GM12878 (cell line): ENCODE measurements around the gene PC. TPM values are rescaled to one million over a fixed set of nuclear protein-coding genes. Genes with fewer than 3 reads are reported as not detected.

Source experiments
- BRCA1 ChIP-seq: IDR thresholded peaks from 2 replicates; pipeline ENCODE4 v1.6.1; 2011; ENCODE audit warnings: low read depth, low read length, improper control_type of control experiment
- CHD2 ChIP-seq: IDR thresholded peaks from 2 replicates; pipeline ENCODE4 v1.6.1; 2011; ENCODE audit warnings: low read depth, low read length, improper control_type of control experiment, borderline replicate concordance
- CHD4 ChIP-seq: fragments of 200-600 bp; sonication (generic); IDR thresholded peaks from 2 replicates; pipeline ENCODE4 v1.6.1; 2016; ENCODE audit warnings: mild to moderate bottlenecking
- E2F8 ChIP-seq: fragments of 450-650 bp; IDR thresholded peaks from 2 replicates; pipeline ENCODE4 v1.6.1; 2018; ENCODE audit warnings: mild to moderate bottlenecking, low read depth, moderate library complexity; ENCODE audit not compliant: partially characterized antibody
- ESRRA ChIP-seq: IDR thresholded peaks from 2 replicates; pipeline ENCODE4 v1.6.1; 2012; ENCODE audit warnings: mild to moderate bottlenecking, low read length, improper control_type of control experiment
- GATAD2B ChIP-seq: fragments of 450-650 bp; conservative IDR thresholded peaks from 2 replicates; pipeline ENCODE4 v1.6.1; 2017; ENCODE audit warnings: low read depth, mild to moderate bottlenecking, moderate library complexity
- JUNB ChIP-seq: IDR thresholded peaks from 2 replicates; pipeline ENCODE4 v1.6.1; 2016; ENCODE audit warnings: antibody characterized with exemption, mild to moderate bottlenecking
- LARP7 ChIP-seq: fragments of 450-650 bp; IDR thresholded peaks from 2 replicates; pipeline ENCODE4 v1.6.1; 2017; ENCODE audit warnings: mild to moderate bottlenecking
- MYB ChIP-seq: fragments of 150-350 bp; IDR thresholded peaks from 2 replicates; pipeline ENCODE4 v1.6.1; 2014; ENCODE audit warnings: mild to moderate bottlenecking, low read depth, low read length, borderline replicate concordance
- MYC ChIP-seq: IDR thresholded peaks from 2 replicates; pipeline ENCODE4 v1.6.1; 2011; ENCODE audit warnings: mild to moderate bottlenecking, low read length, moderate library complexity, inconsistent platforms; ENCODE audit not compliant: insufficient read depth, insufficient replicate concordance, insufficient read length, severe bottlenecking
- NRF1 ChIP-seq: conservative IDR thresholded peaks from 2 replicates; pipeline ENCODE4 v1.6.1; 2011; ENCODE audit warnings: mild to moderate bottlenecking, low read depth, low read length, improper control_type of control experiment
- PAX8 ChIP-seq: fragments of 450-650 bp; IDR thresholded peaks from 2 replicates; pipeline ENCODE4 v1.6.1; 2017; ENCODE audit warnings: mild to moderate bottlenecking, moderate library complexity
- POLR2A ChIP-seq: IDR thresholded peaks from 2 replicates; pipeline ENCODE4 v1.6.1; 2011; ENCODE audit warnings: low read depth, mild to moderate bottlenecking, low read length
- POU2F2 ChIP-seq: IDR thresholded peaks from 3 replicates; pipeline ENCODE4 v1.6.1; 2011; ENCODE audit warnings: low read depth, mild to moderate bottlenecking, low read length, borderline replicate concordance
- RB1 ChIP-seq: fragments of 450-650 bp; formaldehyde crosslinking; IDR thresholded peaks from 2 replicates; pipeline ENCODE4 v1.6.1; 2017; ENCODE audit warnings: mild to moderate bottlenecking, borderline replicate concordance
- SIN3A ChIP-seq: IDR thresholded peaks from 2 replicates; pipeline ENCODE4 v1.6.1; 2012; ENCODE audit warnings: low read depth, low read length, improper control_type of control experiment
- SKIL ChIP-seq: fragments of 450-650 bp; IDR thresholded peaks from 2 replicates; pipeline ENCODE4 v1.6.1; 2017; ENCODE audit warnings: mild to moderate bottlenecking, low read depth, inconsistent platforms; ENCODE audit not compliant: poor library complexity, severe bottlenecking
- SMAD5 ChIP-seq: IDR thresholded peaks from 2 replicates; pipeline ENCODE4 v1.6.1; 2016; ENCODE audit warnings: antibody characterized with exemption, low read depth
- SREBF1 ChIP-seq: IDR thresholded peaks from 2 replicates; pipeline ENCODE4 v1.6.1; 2012; ENCODE audit warnings: mild to moderate bottlenecking, low read length
- SREBF2 ChIP-seq: IDR thresholded peaks from 2 replicates; pipeline ENCODE4 v1.6.1; 2012; ENCODE audit warnings: mild to moderate bottlenecking, low read length
- TARDBP ChIP-seq: IDR thresholded peaks from 2 replicates; pipeline ENCODE4 v1.6.1; 2016; ENCODE audit warnings: borderline replicate concordance
- ZBED1 ChIP-seq: IDR thresholded peaks from 2 replicates; pipeline ENCODE4 v1.6.1; 2016; ENCODE audit warnings: borderline replicate concordance
- ZNF687 ChIP-seq: fragments of 450-650 bp; IDR thresholded peaks from 2 replicates; pipeline ENCODE4 v1.6.1; 2017; ENCODE audit warnings: mild to moderate bottlenecking, moderate library complexity
- polyA plus RNA-seq, 11 experiments: library from polyadenylated mRNA; depleted of rRNA in 4 of 11; unstranded in 6 of 11; stranded (reverse) in 5 of 11; fragments of >200 nt; fragmentation: Nextera tagmentation in 4 of 11; fragmentation: Illumina TruSeq in 1 of 11; extraction: Ambion mirVana in 4 of 11; extraction: Trizol in 1 of 11; gene quantifications; 1 replicate in 1 of 11; 2 replicates in 10 of 11; pipeline versions ENCODE4 v1.2.1 to v1.2.3, GENCODE V29; 2011 to 2016; ENCODE audit warnings: inconsistent platforms in 2 of 11, missing spikeins in 2 of 11, low read depth in 1 of 11
- total RNA-seq, 4 experiments: library from RNA; depleted of rRNA in 3 of 4; stranded (reverse); fragments of >200 nt in 3 of 4; fragmentation: Illumina TruSeq in 1 of 4; extraction: Trizol in 1 of 4; gene quantifications; 2 replicates each; pipeline versions ENCODE4 v1.2.1 to v1.2.3, GENCODE V29; 2013 to 2021

Gene PC
- total and polyA plus RNA-seq, 10 of the 15 experiments (the other 5 are each of a cell fraction or from before 2014, with no cell fraction given) = 0.22 to 10.3 (median 4.5) TPM

- TF ChIP-seq SMAD5 = no peak; the same call in 1 of the 2 replicates
- TF ChIP-seq SKIL = no peak
- TF ChIP-seq E2F8 = no peak
- no peak for TF ChIP-seq JUNB
- no peak; the same call in 2 of the 3 replicates for TF ChIP-seq POU2F2
- TF ChIP-seq PAX8 = no peak
- TF ChIP-seq BRCA1 = no peak
- peak; percentile 52; the same call in 1 of the 2 replicates for TF ChIP-seq RB1
- TF ChIP-seq MYB = no peak
- TF ChIP-seq CHD2 = 0 out of 2 replicates have a peak, but pooled peaks have one; percentile 17
- TF ChIP-seq NRF1 = peak; percentile 27; the same call in 1 of the 2 replicates
- TF ChIP-seq CHD4 = no peak
- TF ChIP-seq ZNF687 = peak; percentile 62; the same call in 1 of the 2 replicates
- no peak for TF ChIP-seq TARDBP
- no peak for TF ChIP-seq ESRRA
- no peak for TF ChIP-seq SREBF2
- no peak for TF ChIP-seq MYC
- TF ChIP-seq LARP7 = 0 out of 2 replicates have a peak, but pooled peaks have one; percentile 37
- peak; percentile 96 for TF ChIP-seq POLR2A
- TF ChIP-seq GATAD2B = peak; percentile 23; the same call in 1 of the 2 replicates
- TF ChIP-seq SIN3A = no peak
- no peak for TF ChIP-seq SREBF1
- TF ChIP-seq ZBED1 = no peak
Observed at GRCh38 chr11:66855574-66856495, 102.3 kb downstream of the PC start (continued).
